KMS-11 (cell line): ENCODE measurements around the gene CRACR2A.

Experiments
- H2AFZ ChIP-seq: fragments of 200-600 bp; sonication (generic); 2 replicates; pipeline ENCODE4 v1.6.1; 2016; ENCODE audit warnings: antibody characterized with exemption, mixed run types, low read depth
- H3K27ac ChIP-seq: fragments of 200-600 bp; sonication (generic); 2 replicates; pipeline ENCODE4 v1.6.1; 2016; ENCODE audit warnings: mild to moderate bottlenecking, mixed run types
- H3K27me3 ChIP-seq: fragments of 200-600 bp; sonication (generic); 2 replicates; pipeline ENCODE4 v1.6.1; 2017; ENCODE audit warnings: mild to moderate bottlenecking, low read depth, mixed run types, moderate library complexity; ENCODE audit not compliant: insufficient read depth
- H3K36me3 ChIP-seq: fragments of 200-600 bp; sonication (generic); 2 replicates; pipeline ENCODE4 v1.6.1; 2017; ENCODE audit warnings: mild to moderate bottlenecking, mixed run types; ENCODE audit not compliant: insufficient read depth
- H3K4me1 ChIP-seq: fragments of 200-600 bp; sonication (generic); 2 replicates; pipeline ENCODE4 v1.6.1; 2016; ENCODE audit warnings: mild to moderate bottlenecking, low read depth, mixed run types; ENCODE audit not compliant: poor library complexity, severe bottlenecking
- H3K4me2 ChIP-seq: fragments of 200-600 bp; sonication (generic); 2 replicates; pipeline ENCODE4 v1.7.0; 2016; ENCODE audit warnings: mild to moderate bottlenecking, mixed run types
- H3K4me3 ChIP-seq: fragments of 200-600 bp; sonication (generic); IDR thresholded peaks from 2 replicates; pipeline ENCODE4 v1.6.1; 2017; ENCODE audit warnings: low read depth, low read length, mixed read lengths; ENCODE audit not compliant: insufficient read depth
- H3K79me2 ChIP-seq: fragments of 200-600 bp; sonication (generic); 2 replicates; pipeline ENCODE4 v1.6.1; 2016; ENCODE audit warnings: low read depth, mixed run types; ENCODE audit not compliant: insufficient read depth
- H3K9ac ChIP-seq: fragments of 200-600 bp; sonication (generic); 2 replicates; pipeline ENCODE4 v1.6.1; 2016; ENCODE audit warnings: mild to moderate bottlenecking, mixed run types
- H4K20me1 ChIP-seq: fragments of 200-600 bp; sonication (generic); 2 replicates; pipeline ENCODE4 v1.6.1; 2016; ENCODE audit warnings: mild to moderate bottlenecking, mixed run types; ENCODE audit not compliant: insufficient read depth
- TF ChIP-seq, protein P1 (sequence below): fragments of 200-600 bp; sonication (generic); conservative IDR thresholded peaks from 2 replicates; pipeline ENCODE4 v1.6.1; 2017; ENCODE audit warnings: low read depth, mild to moderate bottlenecking, antibody characterized with exemption, low read length, moderate library complexity, mixed read lengths

The CRACR2A gene

DNA sequence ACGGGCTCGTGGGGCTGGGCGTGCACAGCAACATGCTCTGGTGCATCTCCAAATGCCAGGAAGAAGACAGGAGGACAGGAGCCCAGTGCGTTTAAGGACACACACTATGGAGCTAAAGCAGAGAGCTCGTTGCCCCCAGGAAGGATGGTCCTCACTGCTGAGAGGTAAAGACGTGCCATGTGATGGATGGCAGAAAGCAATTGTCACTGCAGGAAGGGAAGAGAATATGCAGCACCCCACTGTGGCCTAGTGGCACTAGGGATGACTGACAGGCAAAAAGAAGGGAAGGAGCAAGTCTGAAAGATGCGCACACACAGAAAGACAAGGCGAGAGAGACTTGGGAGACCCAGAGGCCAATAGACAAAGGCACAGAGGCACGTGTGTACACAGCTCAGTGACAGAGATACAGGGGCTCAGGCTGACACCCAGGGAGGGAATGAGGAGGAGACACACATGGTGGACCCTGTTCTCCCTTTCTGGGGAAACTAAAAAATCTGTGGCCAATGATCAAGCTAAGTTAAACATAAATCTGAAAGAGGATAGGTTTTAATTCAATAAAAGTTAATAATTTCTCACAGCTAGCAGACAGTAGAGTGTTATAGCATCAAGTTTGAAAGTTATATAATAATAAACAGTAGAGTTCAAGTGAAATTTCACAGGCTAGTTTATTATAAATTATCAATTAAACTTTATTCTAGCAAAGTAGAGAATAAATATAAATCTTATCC lies 78.8 kb downstream of the CRACR2A start:
- no peak overlapping the region for H3K9ac ChIP-seq
- no peak overlapping the region for H3K27ac ChIP-seq
- TF ChIP-seq, protein P1, sequence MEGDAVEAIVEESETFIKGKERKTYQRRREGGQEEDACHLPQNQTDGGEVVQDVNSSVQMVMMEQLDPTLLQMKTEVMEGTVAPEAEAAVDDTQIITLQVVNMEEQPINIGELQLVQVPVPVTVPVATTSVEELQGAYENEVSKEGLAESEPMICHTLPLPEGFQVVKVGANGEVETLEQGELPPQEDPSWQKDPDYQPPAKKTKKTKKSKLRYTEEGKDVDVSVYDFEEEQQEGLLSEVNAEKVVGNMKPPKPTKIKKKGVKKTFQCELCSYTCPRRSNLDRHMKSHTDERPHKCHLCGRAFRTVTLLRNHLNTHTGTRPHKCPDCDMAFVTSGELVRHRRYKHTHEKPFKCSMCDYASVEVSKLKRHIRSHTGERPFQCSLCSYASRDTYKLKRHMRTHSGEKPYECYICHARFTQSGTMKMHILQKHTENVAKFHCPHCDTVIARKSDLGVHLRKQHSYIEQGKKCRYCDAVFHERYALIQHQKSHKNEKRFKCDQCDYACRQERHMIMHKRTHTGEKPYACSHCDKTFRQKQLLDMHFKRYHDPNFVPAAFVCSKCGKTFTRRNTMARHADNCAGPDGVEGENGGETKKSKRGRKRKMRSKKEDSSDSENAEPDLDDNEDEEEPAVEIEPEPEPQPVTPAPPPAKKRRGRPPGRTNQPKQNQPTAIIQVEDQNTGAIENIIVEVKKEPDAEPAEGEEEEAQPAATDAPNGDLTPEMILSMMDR: no peak
- H3K4me1 ChIP-seq: no peaks in the 10 kb centered on the region
- no peaks in the 10 kb centered on the region for H3K36me3 ChIP-seq
- no peaks in the 10 kb centered on the region for H4K20me1 ChIP-seq
- H3K4me2 ChIP-seq: no peak overlapping the region
- no peak overlapping the region for H3K4me3 ChIP-seq
- H2AFZ ChIP-seq: no peak overlapping the region
- no peaks in the 10 kb centered on the region for H3K27me3 ChIP-seq
- H3K79me2 ChIP-seq: no peaks in the 10 kb centered on the region

DNA sequence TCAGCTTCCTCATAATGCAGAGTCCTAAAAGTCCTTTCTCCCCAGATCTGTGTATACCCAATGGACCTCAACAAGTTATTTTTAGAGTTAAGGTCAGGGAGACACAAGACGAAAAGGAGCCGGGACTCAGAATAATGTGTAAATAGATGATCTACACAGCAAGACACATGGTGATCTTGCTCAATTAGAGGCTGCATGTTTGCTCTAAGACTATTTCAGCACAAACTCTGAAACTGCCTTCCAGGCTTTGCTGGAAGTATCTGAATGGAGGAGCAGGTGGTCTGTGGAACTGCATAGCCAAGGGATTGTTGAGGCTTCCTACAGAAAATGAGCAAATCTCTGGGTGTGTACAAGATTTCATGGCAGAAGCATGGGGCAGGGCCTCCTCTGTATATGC lies 80.8 kb downstream of the CRACR2A start:
- H3K9ac ChIP-seq: no peak overlapping the region
- H4K20me1 ChIP-seq: no peaks in the 10 kb centered on the region
- H3K36me3 ChIP-seq: no peaks in the 10 kb centered on the region
- H3K4me2 ChIP-seq: no peak overlapping the region
- H3K4me1 ChIP-seq: no peaks in the 10 kb centered on the region
- no peak overlapping the region for H2AFZ ChIP-seq
- H3K79me2 ChIP-seq: no peaks in the 10 kb centered on the region
- H3K27ac ChIP-seq: no peak overlapping the region
- TF ChIP-seq, protein P1: no peak
- no peak overlapping the region for H3K4me3 ChIP-seq
- no peaks in the 10 kb centered on the region for H3K27me3 ChIP-seq

DNA sequence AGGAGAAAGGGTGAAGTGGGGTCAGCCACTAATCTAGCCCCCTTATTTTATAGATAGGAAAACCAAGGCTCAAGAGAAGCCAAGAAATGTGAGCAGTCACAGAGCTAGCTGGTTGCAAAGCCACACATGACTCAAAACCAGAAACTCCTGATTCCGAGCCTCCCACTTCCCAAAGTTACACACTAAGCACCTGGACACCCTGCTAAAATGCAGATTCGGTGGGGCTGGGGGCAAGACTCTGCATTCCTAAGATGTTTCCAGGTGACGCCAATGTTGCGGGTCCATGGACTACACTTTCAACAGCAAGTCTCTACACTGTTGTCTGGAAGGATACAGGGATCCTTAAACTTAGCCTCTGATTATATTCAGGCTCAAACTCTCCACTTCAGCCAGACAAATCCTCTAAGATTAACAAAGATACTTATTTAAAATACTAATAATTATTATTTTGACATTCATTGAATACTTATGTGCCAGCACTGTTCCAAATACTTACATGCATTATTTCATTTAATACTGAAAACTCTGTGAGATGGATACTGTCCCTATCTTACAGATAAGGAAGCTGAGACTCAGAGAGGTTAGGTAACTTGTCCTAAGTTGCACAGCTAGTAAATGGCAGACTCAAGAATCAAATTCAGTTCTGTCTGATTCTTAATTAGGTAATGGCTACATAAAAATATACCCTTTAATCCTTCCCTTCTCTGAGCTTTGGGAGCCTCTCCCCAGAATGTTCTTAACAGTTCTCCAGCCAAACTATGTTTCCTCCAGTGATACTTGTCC lies 81.4 kb downstream of the CRACR2A start:
- Histone ChIP-seq H3K4me2 (no peak overlapping the region), H3K27ac (no peak overlapping the region), H3K4me1 (no peaks in the 10 kb centered on the region), H3K4me3 (no peak overlapping the region), H3K9ac (no peak overlapping the region), H3K79me2 (no peaks in the 10 kb centered on the region), H3K36me3 (no peaks in the 10 kb centered on the region), H2AFZ (no peak overlapping the region), H3K27me3 (no peaks in the 10 kb centered on the region), H4K20me1 (no peaks in the 10 kb centered on the region)
- TF ChIP-seq, protein P1: no peak

DNA sequence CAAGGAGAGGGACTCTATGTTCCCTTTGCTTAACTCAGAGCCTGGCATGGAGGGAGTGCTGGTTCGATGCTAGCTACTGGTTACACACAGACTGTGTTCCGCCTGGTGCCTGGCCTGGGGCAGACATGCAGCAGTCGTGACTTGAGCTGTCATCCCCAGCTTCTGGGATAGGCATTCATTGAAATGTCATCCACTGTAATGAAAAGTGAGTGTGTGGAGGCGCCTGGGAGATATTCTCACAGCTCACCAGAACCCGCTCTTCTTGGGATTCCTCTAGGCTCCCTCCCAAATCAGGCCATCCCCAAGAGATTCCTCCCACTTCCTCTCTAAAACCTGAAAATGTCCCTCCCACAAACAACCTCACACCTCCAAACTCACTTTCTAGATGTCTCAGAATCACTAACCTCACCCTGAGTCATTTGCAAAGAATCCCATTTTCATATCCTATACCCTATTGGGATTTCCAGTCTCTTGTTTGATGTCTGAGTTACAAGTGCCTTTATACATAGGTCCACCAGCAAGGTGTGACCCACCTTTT lies 82.8 kb downstream of the CRACR2A start:
- Histone ChIP-seq H4K20me1 (no peaks in the 10 kb centered on the region), H3K4me2 (no peak overlapping the region), H3K4me1 (no peaks in the 10 kb centered on the region), H3K36me3 (no peaks in the 10 kb centered on the region), H3K9ac (no peak overlapping the region), H3K27me3 (no peaks in the 10 kb centered on the region), H3K4me3 (no peak overlapping the region), H3K79me2 (no peaks in the 10 kb centered on the region), H3K27ac (no peak overlapping the region), H2AFZ (no peak overlapping the region)
- TF ChIP-seq, protein P1: no peak
